GM19351 (cell line): ENCODE measurements around the gene FBLIM1.

ENCODE experiments used
- ATAC-seq: cut with Tn5 transposase; IDR thresholded peaks from one replicate; pipeline ENCODE4 v1.9.1; 2021; ENCODE audit warnings: mild to moderate bottlenecking, moderate library complexity; ENCODE audit not compliant: unreplicated experiment

The FBLIM1 gene

DNA sequence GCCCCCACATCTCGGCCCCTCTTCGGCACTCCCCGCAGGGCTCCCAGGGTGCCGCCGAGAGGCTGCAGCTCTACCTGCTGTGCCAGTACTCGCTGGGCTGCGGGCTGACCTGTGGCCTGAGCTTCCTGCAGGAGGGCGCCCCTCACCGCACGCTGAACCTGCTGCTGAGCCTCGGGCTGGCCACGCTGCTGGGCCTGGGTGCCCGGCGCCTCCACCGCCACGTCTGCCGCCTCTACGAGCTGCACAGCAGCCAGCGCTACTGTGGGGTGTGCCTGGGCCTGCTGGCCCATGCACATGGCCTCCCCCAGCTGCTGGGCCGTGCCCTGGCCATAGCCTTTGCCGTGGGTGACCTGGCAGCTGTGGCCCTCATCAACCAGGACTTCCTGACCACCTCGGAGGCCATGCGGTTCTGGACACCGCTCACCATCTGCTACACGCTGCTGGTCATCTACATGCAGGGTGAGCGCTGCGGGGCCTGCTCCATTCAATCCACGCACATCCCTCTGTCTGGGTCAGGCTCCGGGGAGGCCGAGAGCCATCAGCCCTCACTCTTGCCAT lies 14.4 kb upstream of the FBLIM1 start:
- ATAC-seq = no peak

GRCh38 chr1:15747378-15747777 lies 11.2 kb upstream of the FBLIM1 start:
- no peak for ATAC-seq

DNA sequence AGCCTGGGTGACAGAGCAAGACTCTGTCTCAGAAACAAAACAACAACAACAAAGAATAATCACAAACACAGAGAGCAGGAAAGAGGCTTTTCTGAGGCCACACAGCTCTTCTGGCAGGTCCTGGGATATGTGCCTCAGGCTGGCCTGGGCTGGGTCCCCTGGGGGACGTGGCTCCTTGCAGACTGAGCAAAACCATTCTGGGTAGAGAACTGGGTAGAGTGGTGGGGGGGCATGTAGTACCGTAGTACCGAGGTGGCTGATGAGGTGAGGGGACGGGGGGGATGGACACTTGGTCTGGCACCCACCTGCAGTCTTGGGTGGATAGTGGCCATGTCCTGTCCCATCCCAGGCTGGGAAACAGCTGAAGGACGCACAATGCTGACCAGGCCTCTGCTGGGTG lies 10.3 kb upstream of the FBLIM1 start:
- no peak for ATAC-seq

- ATAC-seq = no peak
Observed at GRCh38 chr1:15748690-15749398, 9.8 kb upstream of the FBLIM1 start.

GRCh38 chr1:15749399-15750291 lies 8.9 kb upstream of the FBLIM1 start:
- ATAC-seq = no peak

GRCh38 chr1:15750924-15751323 lies 7.7 kb upstream of the FBLIM1 start:
- ATAC-seq = no peak

DNA sequence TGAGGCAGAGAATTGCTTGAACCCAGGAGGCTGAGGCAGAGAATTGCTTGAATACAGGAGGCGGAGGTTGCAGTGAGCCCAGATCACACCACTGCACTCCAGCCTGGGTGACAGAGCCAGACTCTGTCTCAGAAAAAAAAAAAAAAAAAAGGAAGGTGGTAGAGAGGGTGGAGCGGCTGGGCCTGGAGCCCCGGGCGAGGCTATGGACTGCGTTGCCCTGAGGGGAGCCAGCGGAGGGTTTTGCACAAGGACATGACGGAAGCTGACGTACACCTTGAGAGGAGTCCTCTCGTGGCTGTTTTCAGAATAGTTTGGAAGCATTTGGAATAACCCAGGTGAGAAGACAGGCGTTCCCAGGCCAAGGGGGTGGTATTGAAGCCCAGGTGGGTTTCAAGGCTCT lies 6.9 kb upstream of the FBLIM1 start:
- no peak for ATAC-seq

GRCh38 chr1:15753776-15754175 lies 4.8 kb upstream of the FBLIM1 start:
- no peak for ATAC-seq

GRCh38 chr1:15755021-15755645 lies 3.5 kb upstream of the FBLIM1 start:
- no peak for ATAC-seq

GRCh38 chr1:15755646-15756040 lies 3.0 kb upstream of the FBLIM1 start:
- no peak for ATAC-seq

- ATAC-seq = no peak
Observed at GRCh38 chr1:15756143-15757015, 2.2 kb upstream of the FBLIM1 start.

DNA sequence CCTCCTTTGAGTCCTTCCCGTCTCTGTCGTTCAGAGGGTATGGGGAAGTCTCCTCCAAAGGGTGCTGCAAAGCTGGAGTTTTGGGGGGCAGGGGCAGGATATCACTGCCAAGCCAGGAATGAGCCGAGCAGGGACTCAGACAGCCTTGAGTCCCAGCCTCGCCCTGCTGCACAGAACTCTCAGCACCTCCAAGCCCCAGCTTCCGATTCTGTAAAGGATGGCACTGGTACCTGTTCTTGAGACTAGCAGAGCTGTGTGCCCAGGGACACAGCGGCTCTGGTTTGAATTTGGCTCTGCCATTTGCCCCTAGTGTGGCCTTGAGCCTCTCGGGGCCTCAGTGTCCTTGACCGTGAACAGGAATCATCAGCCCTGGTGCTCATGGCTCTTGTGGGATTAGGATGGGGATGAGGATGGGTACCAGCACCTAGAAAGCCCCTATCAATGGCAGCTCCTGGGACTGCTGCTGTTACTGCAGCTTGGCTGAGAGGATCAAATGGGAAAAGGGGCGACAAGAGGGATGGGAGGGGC lies 1.5 kb upstream of the FBLIM1 start:
- no peak for ATAC-seq

GRCh38 chr1:15757575-15758342 lies 836 bp upstream of the FBLIM1 start:
- ATAC-seq = no peak

- no peak for ATAC-seq
Observed at GRCh38 chr1:15758953-15759661, 512 bp downstream of the FBLIM1 start.

GRCh38 chr1:15760520-15761211 lies 2.1 kb downstream of the FBLIM1 start:
- no peak for ATAC-seq

- no peak for ATAC-seq
Observed at GRCh38 chr1:15761366-15762128, 3.0 kb downstream of the FBLIM1 start.

DNA sequence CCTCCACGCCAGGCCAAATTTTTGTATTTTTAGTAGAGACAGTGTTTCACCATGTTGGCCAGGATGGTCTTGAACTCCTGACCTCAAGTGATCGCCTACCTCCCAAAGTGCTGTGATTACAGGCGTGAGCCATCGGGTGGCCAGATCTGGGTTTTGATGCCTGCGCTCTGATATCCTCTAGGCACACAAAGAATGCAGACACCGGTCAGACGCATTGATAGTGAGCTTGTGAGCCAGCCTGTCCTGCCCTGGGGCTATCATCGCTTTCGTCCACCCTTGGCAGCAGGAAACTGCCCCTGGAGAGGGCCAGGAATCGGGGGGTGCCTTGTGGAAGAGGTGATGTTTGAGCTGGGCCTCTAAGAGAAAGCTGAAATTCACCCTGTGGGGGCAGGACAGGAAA lies 4.0 kb downstream of the FBLIM1 start:
- no peak for ATAC-seq
